Activated CD4-positive, alpha-beta memory T cell treated with anti-CD3 and anti-CD28 coated beads for 36 hours (primary cell): Measurements from ENCODE around the gene DYRK4. TPM values are rescaled to one million over a fixed set of nuclear protein-coding genes. Genes with fewer than 3 reads are reported as not detected.

Source experiments
- CTCF ChIA-PET: fragments of 350-600 bp; sonication (Branson Sonifier 250); formaldehyde crosslinking; loops from one replicate; lab custom pipeline; 2021; ENCODE audit warnings: antibody characterized with exemption, inconsistent platforms; lab: Charles Lee
- POLR2A ChIA-PET: fragments of 350-600 bp; sonication (Branson Sonifier 250); formaldehyde crosslinking; loops from one replicate; lab custom pipeline; 2021; ENCODE audit warnings: antibody characterized with exemption; lab: Charles Lee
- DNase-seq: peaks from one replicate; pipeline ENCODE4 v3.0.0-alpha.2; 2020
- H3K27ac Mint-ChIP-seq: one replicate; pipeline ENCODE4 v1.8.0; 2021; ENCODE audit warnings: mixed read lengths
- H3K27me3 Mint-ChIP-seq: one replicate; pipeline ENCODE4 v1.8.0; 2021; ENCODE audit warnings: mixed read lengths
- H3K36me3 Mint-ChIP-seq: one replicate; pipeline ENCODE4 v1.8.0; 2021; ENCODE audit warnings: mixed read lengths
- H3K4me1 Mint-ChIP-seq: one replicate; pipeline ENCODE4 v1.8.0; 2021; ENCODE audit warnings: low read depth, mixed read lengths
- H3K4me3 Mint-ChIP-seq: one replicate; pipeline ENCODE4 v1.8.0; 2021; ENCODE audit warnings: mild to moderate bottlenecking, mixed read lengths
- H3K9me3 Mint-ChIP-seq: one replicate; pipeline ENCODE4 v1.8.0; 2021; ENCODE audit warnings: mixed read lengths
- intact Hi-C: fragments of 100-400 bp; cut with micrococcal nuclease; formaldehyde crosslinking; loops from one replicate; pipeline ENCODE4 v1.15.1; 2023
- total RNA-seq, 2 experiments: library from RNA; stranded (reverse); gene quantifications; one replicate each; pipeline ENCODE4 v1.2.3, GENCODE V29; 2021

The DYRK4 gene
- total RNA-seq, 2 experiments from 2014 or later: 26.0 to 26.7 TPM

DNA sequence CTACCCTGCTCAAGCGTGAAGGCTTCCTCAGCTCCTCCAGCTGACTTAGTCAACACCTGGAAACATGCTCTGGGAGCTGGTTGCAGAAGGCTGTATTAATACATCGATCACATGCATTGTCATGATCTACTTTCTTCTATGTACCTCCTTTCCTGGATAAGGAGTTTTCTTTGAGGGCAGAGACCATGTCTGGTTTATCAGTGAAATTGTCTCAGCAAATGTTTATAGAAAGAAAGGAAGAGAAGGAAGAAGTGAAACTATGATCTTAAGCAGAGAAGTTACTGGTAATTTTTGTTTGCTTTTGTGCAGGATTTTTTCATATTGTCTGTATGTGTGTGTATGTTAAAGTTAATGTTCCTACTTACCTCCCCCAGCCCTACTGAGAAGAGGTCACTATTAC lies 4.5 kb downstream of the DYRK4 start:
- no peak for DNase-seq
- Mint-ChIP-seq H3K4me1 (no peaks in the 10 kb centered on the region), H3K27me3 (peaks cover 5% of the 10 kb centered on the region), H3K4me3 (no peak overlapping the region), H3K9me3 (no peaks in the 10 kb centered on the region), H3K36me3 (no peaks in the 10 kb centered on the region), H3K27ac (no peak overlapping the region)
- ChIA-PET CTCF (no interaction called here), POLR2A (no interaction called here)
- intact Hi-C loops: no loop called here

DNA sequence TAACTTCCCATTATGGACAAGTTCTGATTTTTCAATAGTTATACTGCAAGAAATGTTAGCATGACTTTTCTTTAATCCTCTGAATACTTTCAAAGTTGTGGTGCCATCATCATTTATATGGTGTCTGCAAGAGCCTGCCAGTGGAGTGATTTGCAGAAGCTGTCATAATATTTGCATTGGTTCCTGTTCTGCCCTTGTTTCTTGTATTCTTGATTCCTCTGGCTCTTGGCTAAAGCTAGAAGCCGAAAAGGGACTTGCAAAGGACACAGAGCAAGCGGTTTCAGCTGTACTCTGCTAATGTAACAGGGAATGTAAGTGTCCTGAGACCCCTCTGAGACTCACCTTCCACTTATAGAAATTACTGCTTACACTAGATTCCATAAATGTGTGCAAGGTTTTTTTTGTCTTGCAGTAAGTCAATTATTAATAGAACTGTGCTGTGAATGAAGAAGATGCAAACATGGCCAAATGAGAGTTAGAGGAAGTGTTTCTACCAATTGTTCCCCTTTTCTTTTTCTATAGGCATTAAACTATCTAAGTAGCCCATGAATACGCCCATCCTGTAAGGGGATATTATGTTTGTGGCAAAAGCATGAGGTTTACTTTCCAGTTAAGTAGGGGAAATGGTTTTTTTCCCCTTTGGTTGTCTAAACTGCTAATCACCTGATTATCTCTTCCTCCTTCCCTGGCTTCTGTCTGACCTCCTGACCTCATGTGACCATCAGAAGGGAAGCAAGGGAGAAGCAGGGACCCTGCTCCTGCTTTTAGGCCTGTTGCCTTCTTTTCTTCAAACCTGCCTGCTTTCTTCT lies 5.3 kb downstream of the DYRK4 start:
- Mint-ChIP-seq H3K9me3 (no peaks in the 10 kb centered on the region), H3K4me1 (no peaks in the 10 kb centered on the region), H3K27me3 (peaks cover 5% of the 10 kb centered on the region), H3K27ac (no peak overlapping the region), H3K36me3 (no peaks in the 10 kb centered on the region), H3K4me3 (no peak overlapping the region)
- CTCF ChIA-PET: no interaction called here
- intact Hi-C loops: no loop called here
- no peak for DNase-seq
- POLR2A ChIA-PET: no interaction called here

- H3K9me3 Mint-ChIP-seq: no peaks in the 10 kb centered on the region
- peaks cover 3% of the 10 kb centered on the region for H3K27me3 Mint-ChIP-seq
- no peak for DNase-seq
- no peaks in the 10 kb centered on the region for H3K36me3 Mint-ChIP-seq
- H3K27ac Mint-ChIP-seq: no peak overlapping the region
- intact Hi-C loops: no loop called here
- H3K4me1 Mint-ChIP-seq: no peaks in the 10 kb centered on the region
- ChIA-PET CTCF (no interaction called here), POLR2A (no interaction called here)
- H3K4me3 Mint-ChIP-seq: no peak overlapping the region
Measured at GRCh38 chr12:4569261-4569660, 7.3 kb downstream of the DYRK4 start.

GRCh38 chr12:4572680-4573079 lies 10.7 kb downstream of the DYRK4 start:
- intact Hi-C loops: no loop called here
- H3K27me3 Mint-ChIP-seq: peaks cover 2% of the 10 kb centered on the region
- no peak for DNase-seq
- H3K4me1 Mint-ChIP-seq: no peaks in the 10 kb centered on the region
- H3K27ac Mint-ChIP-seq: no peak overlapping the region
- ChIA-PET CTCF (no interaction called here), POLR2A (no interaction called here)
- H3K9me3 Mint-ChIP-seq: no peaks in the 10 kb centered on the region
- H3K4me3 Mint-ChIP-seq: no peak overlapping the region
- no peaks in the 10 kb centered on the region for H3K36me3 Mint-ChIP-seq

GRCh38 chr12:4579305-4580102 lies 17.5 kb downstream of the DYRK4 start:
- Mint-ChIP-seq H3K4me1 (no peaks in the 10 kb centered on the region), H3K9me3 (no peaks in the 10 kb centered on the region), H3K27me3 (peaks cover 4% of the 10 kb centered on the region), H3K27ac (no peak overlapping the region), H3K4me3 (no peak overlapping the region), H3K36me3 (no peaks in the 10 kb centered on the region)
- CTCF ChIA-PET: interaction anchor here (0.7 kb wide), 1 partner anchor 84 kb away, joined by 3 read pairs; no protein-coding TSS in a partner anchor
- POLR2A ChIA-PET: no interaction called here
- intact Hi-C loops: no loop called here
- no peak for DNase-seq

GRCh38 chr12:4580281-4580688 lies 18.3 kb downstream of the DYRK4 start:
- Mint-ChIP-seq H3K4me1 (no peaks in the 10 kb centered on the region), H3K4me3 (no peak overlapping the region), H3K27me3 (peaks cover 4% of the 10 kb centered on the region), H3K9me3 (no peaks in the 10 kb centered on the region), H3K36me3 (no peaks in the 10 kb centered on the region), H3K27ac (no peak overlapping the region)
- intact Hi-C loops: no loop called here
- POLR2A ChIA-PET: no interaction called here
- DNase-seq: no peak
- CTCF ChIA-PET: interaction anchor here (0.7 kb wide), 1 partner anchor 24 kb away, joined by 3 read pairs; no protein-coding TSS in a partner anchor

GRCh38 chr12:4584281-4584680 lies 22.3 kb downstream of the DYRK4 start:
- H3K4me3 Mint-ChIP-seq: no peak overlapping the region
- POLR2A ChIA-PET: no interaction called here
- peaks cover 7% of the 10 kb centered on the region for H3K27me3 Mint-ChIP-seq
- intact Hi-C loops: no loop called here
- H3K36me3 Mint-ChIP-seq: no peaks in the 10 kb centered on the region
- no peak overlapping the region for H3K27ac Mint-ChIP-seq
- no peaks in the 10 kb centered on the region for H3K9me3 Mint-ChIP-seq
- CTCF ChIA-PET: no interaction called here
- no peak for DNase-seq
- H3K4me1 Mint-ChIP-seq: no peaks in the 10 kb centered on the region

GRCh38 chr12:4584896-4585295 lies 22.9 kb downstream of the DYRK4 start:
- no peak overlapping the region for H3K27ac Mint-ChIP-seq
- no peaks in the 10 kb centered on the region for H3K9me3 Mint-ChIP-seq
- peaks cover 7% of the 10 kb centered on the region for H3K27me3 Mint-ChIP-seq
- POLR2A ChIA-PET: no interaction called here
- no peak for DNase-seq
- no peaks in the 10 kb centered on the region for H3K36me3 Mint-ChIP-seq
- no peaks in the 10 kb centered on the region for H3K4me1 Mint-ChIP-seq
- intact Hi-C loops: no loop called here
- CTCF ChIA-PET: no interaction called here
- H3K4me3 Mint-ChIP-seq: no peak overlapping the region

DNA sequence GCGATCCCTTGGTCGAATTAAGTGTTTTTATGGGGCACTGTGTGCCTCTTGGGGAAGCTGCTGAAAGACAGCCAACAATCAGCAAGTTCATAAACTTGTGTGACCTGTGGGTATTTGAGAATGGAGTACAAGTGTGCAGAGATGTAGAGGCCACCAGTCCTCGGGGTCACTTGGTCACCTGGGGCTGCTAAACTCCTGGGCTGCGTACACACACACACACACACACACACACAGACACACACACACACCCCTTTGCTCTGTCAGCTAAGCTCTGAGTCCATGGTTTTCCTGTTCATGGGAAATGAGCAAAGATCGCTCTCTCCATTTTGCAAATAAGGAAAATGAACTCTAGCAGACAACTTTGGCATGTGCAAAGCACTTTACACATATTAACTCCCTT lies 24.5 kb downstream of the DYRK4 start:
- ChIA-PET CTCF (no interaction called here), POLR2A (no interaction called here)
- Mint-ChIP-seq H3K27ac (no peak overlapping the region), H3K36me3 (no peaks in the 10 kb centered on the region), H3K27me3 (peaks cover 7% of the 10 kb centered on the region), H3K9me3 (no peaks in the 10 kb centered on the region), H3K4me1 (no peaks in the 10 kb centered on the region), H3K4me3 (no peak overlapping the region)
- no peak for DNase-seq
- intact Hi-C loops: no loop called here

DNA sequence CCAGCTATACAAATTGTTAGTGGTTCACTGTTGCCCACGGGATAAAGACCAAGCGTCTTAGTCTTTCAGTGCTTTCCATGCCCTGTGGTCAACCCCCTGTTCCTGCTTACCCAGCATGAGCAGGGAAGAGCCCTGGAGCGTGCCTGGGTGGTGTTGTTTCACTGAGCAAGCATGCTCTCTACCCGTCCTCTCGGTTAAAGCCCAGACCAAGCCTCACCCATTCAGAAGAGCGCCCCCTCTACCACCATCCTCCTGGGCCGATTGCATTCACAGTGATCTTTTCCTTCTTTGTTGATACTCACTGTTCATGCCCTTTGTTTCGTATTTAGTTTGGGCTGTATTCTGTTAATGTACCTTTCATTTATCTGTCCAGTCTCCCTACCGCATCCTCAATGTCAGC lies 25.1 kb downstream of the DYRK4 start:
- Mint-ChIP-seq H3K27me3 (peaks cover 7% of the 10 kb centered on the region), H3K4me3 (no peak overlapping the region), H3K9me3 (no peaks in the 10 kb centered on the region), H3K27ac (no peak overlapping the region), H3K4me1 (no peaks in the 10 kb centered on the region), H3K36me3 (no peaks in the 10 kb centered on the region)
- POLR2A ChIA-PET: no interaction called here
- no peak for DNase-seq
- intact Hi-C loops: no loop called here
- CTCF ChIA-PET: no interaction called here

DNA sequence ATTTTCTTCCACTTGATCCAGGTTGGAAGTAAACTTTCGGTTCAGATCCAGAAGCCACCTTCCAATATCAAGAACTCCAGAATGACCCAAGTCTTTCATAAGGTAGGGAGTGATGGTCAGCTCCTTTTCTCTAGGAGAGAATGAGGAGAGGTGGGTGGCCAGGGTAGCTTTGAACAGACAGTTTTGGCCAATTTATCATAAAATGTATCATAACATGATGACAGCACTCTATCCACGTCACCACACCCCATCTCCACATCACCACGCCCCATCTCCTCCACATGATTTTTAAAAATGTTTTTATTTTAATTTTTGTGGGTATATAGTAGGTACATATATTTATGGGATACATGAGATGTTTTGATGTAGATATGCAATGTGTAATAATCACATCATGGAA lies 26.9 kb downstream of the DYRK4 start:
- Mint-ChIP-seq H3K36me3 (no peaks in the 10 kb centered on the region), H3K27me3 (peaks cover 7% of the 10 kb centered on the region), H3K4me3 (no peak overlapping the region), H3K9me3 (no peaks in the 10 kb centered on the region), H3K27ac (no peak overlapping the region), H3K4me1 (no peaks in the 10 kb centered on the region)
- POLR2A ChIA-PET: no interaction called here
- CTCF ChIA-PET: no interaction called here
- intact Hi-C loops: no loop called here
- no peak for DNase-seq

DNA sequence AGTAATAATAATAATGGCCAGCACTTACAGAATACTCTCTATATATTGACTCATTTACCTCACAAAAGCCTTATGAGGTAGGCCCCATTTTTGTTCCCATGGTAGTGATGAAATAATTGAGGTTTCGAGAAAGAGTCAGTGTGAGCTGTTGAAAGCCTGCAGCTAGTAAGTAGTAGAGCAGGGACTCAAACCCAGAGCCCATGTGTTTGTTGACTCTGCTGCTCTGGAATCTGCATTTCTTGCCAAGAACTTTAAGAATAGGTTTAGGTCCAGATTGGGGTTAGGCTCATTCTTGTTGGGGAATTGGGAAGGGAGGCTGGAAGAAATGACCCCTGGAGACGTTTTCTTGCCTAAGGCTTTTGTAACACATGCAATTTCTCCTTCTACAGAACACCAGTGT lies 27.9 kb downstream of the DYRK4 start:
- H3K9me3 Mint-ChIP-seq: no peaks in the 10 kb centered on the region
- ChIA-PET POLR2A (no interaction called here), CTCF (no interaction called here)

More for the DNA sequence above, 27.9 kb downstream of the DYRK4 start:
- DNase-seq: no peak
- H3K27me3 Mint-ChIP-seq: peaks cover 6% of the 10 kb centered on the region
- H3K4me3 Mint-ChIP-seq: no peak overlapping the region
- intact Hi-C loops: no loop called here
- no peaks in the 10 kb centered on the region for H3K36me3 Mint-ChIP-seq
- no peak overlapping the region for H3K27ac Mint-ChIP-seq
- no peaks in the 10 kb centered on the region for H3K4me1 Mint-ChIP-seq
